GM19023 (cell line): ENCODE data around the gene NBEA.

Experiments
- ATAC-seq: cut with Tn5 transposase; IDR thresholded peaks from one replicate; pipeline ENCODE4 v1.9.1; 2021; ENCODE audit warnings: mild to moderate bottlenecking, moderate library complexity; ENCODE audit not compliant: unreplicated experiment

The NBEA gene

GRCh38 chr13:35496761-35497386 is 554.8 kb downstream of the NBEA start:
- no peak for ATAC-seq

GRCh38 chr13:35498231-35498630 is 556.2 kb downstream of the NBEA start:
- ATAC-seq, result no peak

GRCh38 chr13:35499196-35499662 is 557.2 kb downstream of the NBEA start:
- no peak for ATAC-seq

GRCh38 chr13:35499676-35500075 is 557.6 kb downstream of the NBEA start:
- ATAC-seq, result no peak

- no peak for ATAC-seq
Observed at GRCh38 chr13:35500144-35500543, 558.1 kb downstream of the NBEA start.

- no peak for ATAC-seq
Observed at GRCh38 chr13:35501661-35502235, 559.7 kb downstream of the NBEA start.

GRCh38 chr13:35502456-35502855 is 560.4 kb downstream of the NBEA start:
- ATAC-seq, result no peak

GRCh38 chr13:35512271-35512920 is 570.3 kb downstream of the NBEA start:
- no peak for ATAC-seq

- no peak for ATAC-seq
Observed at GRCh38 chr13:35514061-35514477, 572.0 kb downstream of the NBEA start.

- no peak for ATAC-seq
Observed at GRCh38 chr13:35514801-35515502, 572.9 kb downstream of the NBEA start.

GRCh38 chr13:35518337-35518946 is 576.4 kb downstream of the NBEA start:
- ATAC-seq, result no peak

GRCh38 chr13:35524171-35524570 is 582.1 kb downstream of the NBEA start:
- no peak for ATAC-seq

GRCh38 chr13:35526577-35526976 is 584.5 kb downstream of the NBEA start:
- ATAC-seq, result no peak

GRCh38 chr13:35527451-35527850 is 585.4 kb downstream of the NBEA start:
- ATAC-seq, result no peak

GRCh38 chr13:35530147-35530546 is 588.1 kb downstream of the NBEA start:
- ATAC-seq, result no peak

GRCh38 chr13:35530581-35530980 is 588.5 kb downstream of the NBEA start:
- no peak for ATAC-seq

GRCh38 chr13:35531526-35531925 is 589.5 kb downstream of the NBEA start:
- ATAC-seq, result no peak

- no peak for ATAC-seq
Observed at GRCh38 chr13:35534343-35534742, 592.3 kb downstream of the NBEA start.

- ATAC-seq, result no peak
Observed at GRCh38 chr13:35548790-35549189, 606.7 kb downstream of the NBEA start.

GRCh38 chr13:35549481-35549880 is 607.4 kb downstream of the NBEA start:
- ATAC-seq, result peak; percentile 55

- ATAC-seq, result no peak
Observed at GRCh38 chr13:35552172-35552844, 610.2 kb downstream of the NBEA start.
